ENCODE results near the gene NPY4R. TPM values are rescaled to one million over a fixed set of nuclear protein-coding genes. Genes with fewer than 3 reads are reported as not detected.
"Not testable (repeated sequence)": the region's sequence is repeated elsewhere in the genome, so short reads cannot be mapped to it uniquely, and the experiment has no call there.

The NPY4R gene, protein sequence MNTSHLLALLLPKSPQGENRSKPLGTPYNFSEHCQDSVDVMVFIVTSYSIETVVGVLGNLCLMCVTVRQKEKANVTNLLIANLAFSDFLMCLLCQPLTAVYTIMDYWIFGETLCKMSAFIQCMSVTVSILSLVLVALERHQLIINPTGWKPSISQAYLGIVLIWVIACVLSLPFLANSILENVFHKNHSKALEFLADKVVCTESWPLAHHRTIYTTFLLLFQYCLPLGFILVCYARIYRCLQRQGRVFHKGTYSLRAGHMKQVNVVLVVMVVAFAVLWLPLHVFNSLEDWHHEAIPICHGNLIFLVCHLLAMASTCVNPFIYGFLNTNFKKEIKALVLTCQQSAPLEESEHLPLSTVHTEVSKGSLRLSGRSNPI
- polyA plus RNA-seq (2013, experiment 1 of 2) = not detected
- polyA plus RNA-seq (2013, experiment 2 of 2) = not detected

DNA sequence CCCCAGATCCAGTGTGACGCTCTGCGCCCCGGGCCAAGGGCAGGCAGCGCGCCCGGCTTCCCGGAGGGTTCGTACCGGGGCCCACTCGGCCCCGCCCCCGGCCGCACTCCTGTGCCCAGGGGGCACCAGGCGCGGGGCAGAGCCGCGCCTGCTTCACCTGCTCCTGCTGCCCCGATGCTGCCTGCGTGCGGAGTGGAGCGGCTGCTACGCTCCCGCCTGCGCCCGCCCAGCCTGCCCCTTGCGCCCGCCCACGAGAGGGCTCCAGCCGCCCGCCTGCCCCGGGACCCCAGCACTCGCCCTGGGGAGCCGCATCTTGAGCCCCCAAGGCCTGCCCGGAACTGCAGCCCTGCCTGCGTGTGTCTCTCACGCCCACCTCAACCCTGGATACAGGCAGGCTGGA, at the start of gene NPY4R:
Gene NPY4R, minus strand, starts transcription at position 194 of the 400 bp plus-strand sequence. CDS start 3,323 bp downstream, outside the sequence.
- not testable (repeated sequence) for H3K36me3 ChIP-seq (ENCODE audit: insufficient read depth, low read length); H3K4me1 ChIP-seq (ENCODE audit: insufficient read depth, low read length); H3K9ac ChIP-seq (ENCODE audit: low read depth, low read length); H3K9me3 ChIP-seq (ENCODE audit: insufficient read depth, low read depth, low read length); H3K27ac ChIP-seq (ENCODE audit: low read depth, low read length); H3K27me3 ChIP-seq (ENCODE audit: insufficient read depth, low read length); H3K4me3 ChIP-seq (ENCODE audit: low read length)
- whole genome bisulfite sequencing = 97% methylated on average over 6 of the region's 36 CpGs

DNA sequence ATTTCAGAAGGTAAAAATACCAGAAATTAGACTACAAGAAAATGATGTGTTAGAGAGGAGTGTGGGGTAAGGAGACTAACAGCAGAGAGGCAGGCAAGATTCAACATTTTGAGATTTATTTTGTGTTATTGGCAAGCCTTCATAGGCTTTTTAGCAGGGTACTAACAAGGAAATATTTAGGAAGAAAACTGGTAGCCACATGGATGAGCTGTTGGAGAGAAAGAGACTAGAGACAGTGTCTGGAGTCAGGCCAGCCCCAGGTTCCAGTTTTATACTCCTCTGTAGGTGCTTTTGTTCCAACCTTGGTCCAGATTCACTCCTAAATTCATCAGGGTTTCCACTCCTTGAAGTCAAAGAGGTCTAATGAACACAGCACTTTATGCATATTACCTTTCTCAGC, 49.6 kb upstream of the NPY4R start:
- Histone ChIP-seq H3K27ac (ENCODE audit: low read depth, low read length) (no peak overlapping the region), H3K9ac (ENCODE audit: low read depth, low read length) (no peak overlapping the region), H3K4me1 (ENCODE audit: insufficient read depth, low read length) (no peaks in the 10 kb centered on the region)

DNA sequence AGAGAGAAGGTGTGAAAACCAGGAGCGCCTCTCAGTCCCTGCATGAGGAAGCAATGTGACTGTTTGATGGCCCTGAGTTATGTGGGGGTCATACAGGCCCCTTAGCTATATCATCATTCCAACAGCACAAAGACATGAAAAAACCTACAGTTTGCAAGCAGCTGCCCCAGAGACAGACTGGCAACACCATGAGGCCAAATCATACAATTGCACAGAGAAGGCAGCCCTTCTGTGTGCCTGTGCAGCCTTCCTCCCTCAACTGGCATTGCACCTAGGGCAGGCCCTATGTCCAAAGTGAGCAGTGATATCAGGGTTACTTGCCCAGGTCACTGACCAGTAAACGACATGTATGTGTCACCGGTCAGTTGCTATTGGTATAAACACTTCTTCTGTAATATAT, 49.1 kb upstream of the NPY4R start:
- H3K36me3 ChIP-seq (ENCODE audit: insufficient read depth, low read length) = no peaks in the 10 kb centered on the region
- WGBS = 74% methylated on average over 3 of the region's 3 CpGs

More for the DNA sequence above, 49.6 kb upstream of the NPY4R start:
- no peaks in the 10 kb centered on the region for H3K9me3 ChIP-seq (ENCODE audit: insufficient read depth, low read depth, low read length)
- H3K36me3 ChIP-seq (ENCODE audit: insufficient read depth, low read length) = no peaks in the 10 kb centered on the region
- H3K27me3 ChIP-seq (ENCODE audit: insufficient read depth, low read length) = no peaks in the 10 kb centered on the region
- H3K4me3 ChIP-seq (ENCODE audit: low read length) = no peak overlapping the region

DNA sequence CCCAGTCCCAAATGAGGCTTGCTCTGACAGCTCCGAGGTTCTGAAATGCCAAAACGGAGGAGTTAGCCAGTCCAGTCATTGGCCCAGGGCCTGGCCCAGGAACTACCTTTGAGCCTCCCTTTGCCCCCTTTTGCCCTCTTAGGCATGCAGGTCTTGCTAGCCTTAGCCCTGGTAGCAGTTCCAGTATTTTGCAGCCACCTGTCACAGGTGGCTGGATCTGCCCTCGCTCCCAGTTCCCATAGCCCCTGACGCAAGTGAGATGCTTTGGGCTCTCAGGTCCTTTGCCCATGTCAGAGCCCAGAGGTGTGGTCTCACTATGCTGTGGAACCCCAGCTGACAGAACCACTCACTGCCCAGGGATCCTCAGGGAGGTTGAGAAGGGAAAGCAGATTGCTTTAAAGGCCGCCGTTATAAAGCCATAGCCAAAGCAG, 48.7 kb upstream of the NPY4R start:
- Histone ChIP-seq H3K9me3 (ENCODE audit: insufficient read depth, low read depth, low read length) (no peaks in the 10 kb centered on the region), H3K36me3 (ENCODE audit: insufficient read depth, low read length) (no peaks in the 10 kb centered on the region), H3K9ac (ENCODE audit: low read depth, low read length) (no peak overlapping the region), H3K4me1 (ENCODE audit: insufficient read depth, low read length) (no peaks in the 10 kb centered on the region), H3K27ac (ENCODE audit: low read depth, low read length) (no peak overlapping the region), H3K4me3 (ENCODE audit: low read length) (no peak overlapping the region), H3K27me3 (ENCODE audit: insufficient read depth, low read length) (no peaks in the 10 kb centered on the region)
- WGBS = 77% methylated on average over 6 of the region's 6 CpGs

More for the DNA sequence above, 49.1 kb upstream of the NPY4R start:
- Histone ChIP-seq H3K4me3 (ENCODE audit: low read length) (no peak overlapping the region), H3K9me3 (ENCODE audit: insufficient read depth, low read depth, low read length) (no peaks in the 10 kb centered on the region), H3K9ac (ENCODE audit: low read depth, low read length) (no peak overlapping the region), H3K27me3 (ENCODE audit: insufficient read depth, low read length) (no peaks in the 10 kb centered on the region), H3K4me1 (ENCODE audit: insufficient read depth, low read length) (no peaks in the 10 kb centered on the region), H3K27ac (ENCODE audit: low read depth, low read length) (no peak overlapping the region)

DNA sequence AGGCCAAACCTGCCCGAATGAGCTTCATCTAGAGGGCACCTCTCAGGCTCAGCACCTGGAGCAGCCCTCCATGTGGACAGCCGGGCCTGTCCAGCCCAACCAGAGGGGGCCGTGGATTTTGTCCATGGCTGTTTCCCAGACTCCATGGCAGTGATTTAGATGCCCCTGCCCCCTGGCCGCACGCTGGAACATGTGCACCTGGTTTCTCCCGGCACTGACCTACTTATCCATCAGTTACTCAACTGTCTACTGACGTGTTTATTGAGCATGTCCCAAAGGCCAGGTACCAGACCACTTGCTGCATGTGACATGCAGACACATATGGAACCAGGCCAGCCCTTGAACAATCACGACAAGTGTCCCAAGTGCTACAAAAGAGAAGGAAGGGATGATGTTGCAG, 47.6 kb upstream of the NPY4R start:
- not testable (repeated sequence) for H3K9ac ChIP-seq (ENCODE audit: low read depth, low read length); H3K27me3 ChIP-seq (ENCODE audit: insufficient read depth, low read length); H3K9me3 ChIP-seq (ENCODE audit: insufficient read depth, low read depth, low read length); H3K4me3 ChIP-seq (ENCODE audit: low read length); H3K36me3 ChIP-seq (ENCODE audit: insufficient read depth, low read length); H3K4me1 ChIP-seq (ENCODE audit: insufficient read depth, low read length); H3K27ac ChIP-seq (ENCODE audit: low read depth, low read length)
- WGBS = no CpG with 5 or more reads among the region's 8 CpGs

DNA sequence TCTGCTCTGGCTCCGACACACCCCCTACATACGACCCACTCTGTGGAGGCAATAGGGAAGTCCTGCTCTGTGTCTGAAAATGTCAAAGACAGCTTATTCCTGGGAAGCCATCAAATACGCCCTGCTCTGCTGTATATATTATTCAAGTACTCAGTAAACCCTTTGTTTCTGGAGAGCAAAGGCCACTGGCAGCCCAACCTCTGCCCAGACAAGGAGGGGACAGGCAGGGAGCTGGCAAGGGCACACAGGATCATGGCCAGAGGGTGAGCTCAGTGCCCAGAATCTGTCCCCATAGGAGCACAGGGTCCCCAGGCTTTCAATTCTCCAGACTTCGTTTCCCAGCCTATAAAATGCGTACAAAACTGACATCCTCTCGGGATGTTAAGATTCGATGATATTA, 47.0 kb upstream of the NPY4R start:
- WGBS = no CpG with 5 or more reads among the region's 7 CpGs
- H3K27ac ChIP-seq (ENCODE audit: low read depth, low read length); H3K4me1 ChIP-seq (ENCODE audit: insufficient read depth, low read length); H3K9ac ChIP-seq (ENCODE audit: low read depth, low read length); H3K4me3 ChIP-seq (ENCODE audit: low read length); H3K9me3 ChIP-seq (ENCODE audit: insufficient read depth, low read depth, low read length); H3K27me3 ChIP-seq (ENCODE audit: insufficient read depth, low read length); H3K36me3 ChIP-seq (ENCODE audit: insufficient read depth, low read length): not testable (repeated sequence)

DNA sequence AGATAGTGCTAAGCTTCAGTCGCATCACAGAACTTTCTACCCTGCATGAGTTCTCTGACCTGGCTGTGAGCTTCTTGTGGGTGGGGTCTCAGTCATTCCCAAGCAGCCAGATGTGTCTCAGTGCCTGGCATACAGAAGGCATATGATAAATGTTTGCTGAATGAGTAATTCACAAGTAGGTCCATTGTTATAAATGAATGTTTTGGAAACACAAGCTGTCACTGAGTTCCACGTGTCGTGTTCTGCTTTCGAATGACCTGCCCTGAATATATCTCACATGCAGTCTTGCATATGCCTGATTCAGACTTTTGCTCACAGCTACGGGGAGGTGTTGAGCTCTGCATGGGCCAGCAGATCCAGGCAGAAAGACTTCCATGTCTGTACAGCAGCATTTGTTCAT, 46.2 kb upstream of the NPY4R start:
- not testable (repeated sequence) for H3K4me1 ChIP-seq (ENCODE audit: insufficient read depth, low read length); H3K9ac ChIP-seq (ENCODE audit: low read depth, low read length); H3K27ac ChIP-seq (ENCODE audit: low read depth, low read length); H3K27me3 ChIP-seq (ENCODE audit: insufficient read depth, low read length); H3K9me3 ChIP-seq (ENCODE audit: insufficient read depth, low read depth, low read length); H3K4me3 ChIP-seq (ENCODE audit: low read length); H3K36me3 ChIP-seq (ENCODE audit: insufficient read depth, low read length)
- WGBS = no CpG with 5 or more reads among the region's 5 CpGs

DNA sequence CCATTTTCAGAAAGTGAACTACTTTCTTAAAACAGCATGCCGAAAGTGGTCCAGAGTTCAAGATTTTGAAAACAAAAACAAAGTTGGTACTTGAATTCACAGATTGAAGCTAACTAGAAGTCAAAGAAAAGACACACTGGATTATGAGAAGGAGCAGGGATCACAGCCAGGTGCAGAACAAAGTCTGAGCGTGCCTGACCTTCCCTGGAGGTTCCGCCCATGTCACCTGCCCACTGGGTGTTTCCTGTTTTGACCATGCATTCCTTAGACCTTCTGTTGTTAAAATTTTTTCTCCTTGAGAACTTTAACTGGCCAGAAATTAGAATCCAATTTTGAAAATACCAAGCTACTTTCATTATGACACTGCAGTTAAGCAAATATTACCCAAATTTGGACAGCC, 34.2 kb upstream of the NPY4R start:
- not testable (repeated sequence) for H3K27me3 ChIP-seq (ENCODE audit: insufficient read depth, low read length); H3K9me3 ChIP-seq (ENCODE audit: insufficient read depth, low read depth, low read length)
- no CpG with 5 or more reads among the region's 3 CpGs for WGBS

DNA sequence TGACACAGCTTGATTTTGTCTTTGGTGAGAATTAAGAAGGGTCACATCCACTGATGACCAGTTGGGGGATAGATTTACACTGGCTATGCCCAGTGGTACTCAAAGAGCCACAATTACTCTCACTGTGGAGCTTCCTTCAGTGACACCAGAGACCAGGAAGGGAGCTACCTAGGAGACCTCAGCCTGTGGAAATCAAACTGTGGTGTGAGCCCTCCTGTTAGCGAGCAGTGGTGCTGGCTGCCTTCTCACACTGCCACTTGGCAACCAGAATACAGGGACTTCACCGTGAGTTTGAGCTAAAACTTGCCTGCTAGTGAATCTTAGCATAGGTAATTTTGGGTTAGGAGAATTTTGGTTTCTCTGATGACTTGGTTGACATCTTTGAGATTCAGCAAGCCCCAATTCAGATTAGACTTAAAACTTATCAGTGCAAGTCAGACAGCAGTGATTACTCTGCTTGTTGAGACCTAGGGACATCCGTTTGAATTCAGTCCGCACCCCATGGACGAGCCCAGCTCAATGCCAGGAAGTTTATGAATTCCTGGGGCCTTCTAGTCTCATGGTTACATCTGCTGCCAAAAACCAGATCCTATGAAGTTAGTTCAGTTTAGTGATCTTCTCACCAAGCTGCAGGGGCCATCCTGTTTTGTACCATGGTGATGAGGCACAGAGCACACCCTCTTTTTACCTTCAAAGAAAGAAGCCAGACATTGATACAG, 33.4 kb upstream of the NPY4R start:
- not testable (repeated sequence) for H3K9me3 ChIP-seq (ENCODE audit: insufficient read depth, low read depth, low read length); H3K27me3 ChIP-seq (ENCODE audit: insufficient read depth, low read length); H3K9ac ChIP-seq (ENCODE audit: low read depth, low read length); H3K4me3 ChIP-seq (ENCODE audit: low read length); H3K4me1 ChIP-seq (ENCODE audit: insufficient read depth, low read length); H3K27ac ChIP-seq (ENCODE audit: low read depth, low read length); H3K36me3 ChIP-seq (ENCODE audit: insufficient read depth, low read length)
- 95% methylated on average over 1 of the region's 5 CpGs for WGBS

More for the DNA sequence above, 34.2 kb upstream of the NPY4R start:
- not testable (repeated sequence) for H3K36me3 ChIP-seq (ENCODE audit: insufficient read depth, low read length); H3K27ac ChIP-seq (ENCODE audit: low read depth, low read length); H3K4me1 ChIP-seq (ENCODE audit: insufficient read depth, low read length); H3K4me3 ChIP-seq (ENCODE audit: low read length); H3K9ac ChIP-seq (ENCODE audit: low read depth, low read length)

DNA sequence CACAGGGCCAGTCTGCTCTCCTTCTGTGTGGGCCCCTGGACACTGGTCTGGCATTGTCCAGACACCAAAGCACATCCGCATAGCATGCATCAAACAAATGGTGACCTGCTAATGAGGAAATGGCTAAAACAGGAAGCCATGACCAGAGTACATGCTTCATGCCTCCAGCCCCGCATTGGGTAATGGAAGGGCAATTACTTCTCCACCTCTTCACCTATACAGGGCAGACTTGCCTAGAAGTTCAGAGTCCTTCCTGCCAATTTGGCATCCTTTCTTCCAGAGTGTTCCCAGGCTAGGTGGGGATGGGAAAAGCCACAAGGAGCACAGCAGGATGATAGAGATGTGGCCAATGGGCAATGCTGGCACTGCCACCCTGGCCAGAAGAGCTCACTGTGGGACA, 32.1 kb upstream of the NPY4R start:
- not testable (repeated sequence) for H3K9ac ChIP-seq (ENCODE audit: low read depth, low read length); H3K27me3 ChIP-seq (ENCODE audit: insufficient read depth, low read length); H3K4me1 ChIP-seq (ENCODE audit: insufficient read depth, low read length); H3K9me3 ChIP-seq (ENCODE audit: insufficient read depth, low read depth, low read length); H3K27ac ChIP-seq (ENCODE audit: low read depth, low read length); H3K36me3 ChIP-seq (ENCODE audit: insufficient read depth, low read length); H3K4me3 ChIP-seq (ENCODE audit: low read length)
- WGBS = no CpG with 5 or more reads among the region's 2 CpGs

DNA sequence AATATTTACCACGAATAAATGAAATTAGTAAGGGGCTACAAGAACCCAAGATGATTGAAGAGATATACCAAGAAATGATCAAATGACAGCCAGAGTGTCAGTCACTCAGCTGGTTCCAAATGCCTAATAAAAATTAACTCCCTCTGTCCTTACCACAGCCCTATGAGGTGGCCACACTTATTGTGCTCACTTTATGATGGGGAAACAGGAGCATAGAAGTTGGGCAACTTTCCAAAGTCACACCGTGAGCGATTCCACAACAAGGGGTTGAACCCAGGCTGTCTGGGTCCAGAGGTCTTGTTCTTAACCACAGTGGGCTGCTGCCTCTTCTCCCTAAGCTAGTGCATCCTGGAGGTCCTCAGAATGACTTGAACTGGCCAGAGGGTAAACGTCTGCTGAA, 31.6 kb upstream of the NPY4R start:
- WGBS = no CpG with 5 or more reads among the region's 4 CpGs
- not testable (repeated sequence) for H3K9ac ChIP-seq (ENCODE audit: low read depth, low read length); H3K27ac ChIP-seq (ENCODE audit: low read depth, low read length); H3K4me1 ChIP-seq (ENCODE audit: insufficient read depth, low read length); H3K9me3 ChIP-seq (ENCODE audit: insufficient read depth, low read depth, low read length); H3K27me3 ChIP-seq (ENCODE audit: insufficient read depth, low read length); H3K4me3 ChIP-seq (ENCODE audit: low read length); H3K36me3 ChIP-seq (ENCODE audit: insufficient read depth, low read length)

Data from HUES64 (cell line).